CD4-positive, alpha-beta T cell treated with Interleukin-12 subunit alpha and Interleukin-12 subunit beta, for 1 hour (primary cell): Measurements from ENCODE around the gene UROC1.

Experiments
- DNase-seq: peaks from one replicate; pipeline ENCODE4 v3.0.0-alpha.2; 2020

UROC1 gene

GRCh38 chr3:126456766-126457388 is 60.7 kb downstream of the UROC1 start:
- DNase-seq = no peak

GRCh38 chr3:126456211-126456610 is 61.4 kb downstream of the UROC1 start:
- no peak for DNase-seq

GRCh38 chr3:126454437-126455198 is 63.0 kb downstream of the UROC1 start:
- DNase-seq = no peak

- no peak for DNase-seq
These were observed 63.5 kb downstream of the UROC1 start for GRCh38 chr3:126454025-126454424.

- no peak for DNase-seq
These were observed 65.4 kb downstream of the UROC1 start for GRCh38 chr3:126452213-126452612.

- no peak for DNase-seq
These were observed 66.1 kb downstream of the UROC1 start for GRCh38 chr3:126451511-126451910.

GRCh38 chr3:126450744-126451143 is 66.8 kb downstream of the UROC1 start:
- DNase-seq = no peak

GRCh38 chr3:126450219-126450618 is 67.4 kb downstream of the UROC1 start:
- no peak for DNase-seq

- DNase-seq = no peak
These were observed 67.9 kb downstream of the UROC1 start for GRCh38 chr3:126449621-126450051.

GRCh38 chr3:126448893-126449180 is 68.7 kb downstream of the UROC1 start:
- DNase-seq = no peak

GRCh38 chr3:126448136-126448892 is 69.3 kb downstream of the UROC1 start:
- DNase-seq = no peak

GRCh38 chr3:126447456-126448106 is 70.0 kb downstream of the UROC1 start:
- DNase-seq = no peak

GRCh38 chr3:126446791-126447190 is 70.8 kb downstream of the UROC1 start:
- DNase-seq = no peak

GRCh38 chr3:126446301-126446700 is 71.3 kb downstream of the UROC1 start:
- no peak for DNase-seq

GRCh38 chr3:126445506-126445905 is 72.1 kb downstream of the UROC1 start:
- no peak for DNase-seq

GRCh38 chr3:126442856-126443242 is 74.7 kb downstream of the UROC1 start:
- DNase-seq = no peak

- DNase-seq = no peak
These were observed 75.3 kb downstream of the UROC1 start for GRCh38 chr3:126442094-126442855.

GRCh38 chr3:126441256-126441880 is 76.2 kb downstream of the UROC1 start:
- DNase-seq = no peak

- no peak for DNase-seq
These were observed 76.9 kb downstream of the UROC1 start for GRCh38 chr3:126440709-126440995.

GRCh38 chr3:126439968-126440708 is 77.4 kb downstream of the UROC1 start:
- DNase-seq = no peak

GRCh38 chr3:126439346-126439967 is 78.1 kb downstream of the UROC1 start:
- no peak for DNase-seq
